Transverse colon (tissue), 4 donors: Measurements from ENCODE around the gene S100PBP.

Experiments used
- CTCF ChIP-seq, 5 experiments: fragments of 200-600 bp in 3 of 5; fragments of 450-650 bp in 2 of 5; sonication (generic) in 3 of 5; IDR thresholded peaks; 1 replicate in 2 of 5; 2 replicates in 3 of 5; pipeline ENCODE4 v1.5.1; 2016 to 2017; ENCODE audit warnings: antibody characterized with exemption in 5 of 5, inconsistent platforms in 3 of 5, mild to moderate bottlenecking in 2 of 5, moderate library complexity in 1 of 5
- POLR2A ChIP-seq: fragments of 450-650 bp; IDR thresholded peaks from one replicate; pipeline ENCODE4 v1.6.1; 2016; ENCODE audit warnings: antibody characterized with exemption, mild to moderate bottlenecking, moderate library complexity
- POLR2AphosphoS5 ChIP-seq, 3 donors: sonication (generic); formaldehyde crosslinking; IDR thresholded peaks; one replicate each; pipeline ENCODE4 v1.6.1; 2016; ENCODE audit warnings: antibody characterized with exemption in 3 of 3

- no peak for TF ChIP-seq CTCF (IDR thresholded peaks at IDR 0.05)
- TF ChIP-seq POLR2AphosphoS5 (IDR thresholded peaks at IDR 0.05) = no peak
- TF ChIP-seq POLR2A = no peak
These were observed 71.4 kb downstream of the S100PBP start for GRCh38 chr1:32888677-32889420.
